HG02623 (cell line): ENCODE results near the gene EML5.
"Not testable (repeated sequence)": the region's sequence is repeated elsewhere in the genome, so short reads cannot be mapped to it uniquely, and the experiment has no call there.

Experiments
- ATAC-seq: cut with Tn5 transposase; IDR thresholded peaks from one replicate; pipeline ENCODE4 v1.9.1; 2021; ENCODE audit warnings: moderate library complexity; ENCODE audit not compliant: unreplicated experiment

The EML5 gene

DNA sequence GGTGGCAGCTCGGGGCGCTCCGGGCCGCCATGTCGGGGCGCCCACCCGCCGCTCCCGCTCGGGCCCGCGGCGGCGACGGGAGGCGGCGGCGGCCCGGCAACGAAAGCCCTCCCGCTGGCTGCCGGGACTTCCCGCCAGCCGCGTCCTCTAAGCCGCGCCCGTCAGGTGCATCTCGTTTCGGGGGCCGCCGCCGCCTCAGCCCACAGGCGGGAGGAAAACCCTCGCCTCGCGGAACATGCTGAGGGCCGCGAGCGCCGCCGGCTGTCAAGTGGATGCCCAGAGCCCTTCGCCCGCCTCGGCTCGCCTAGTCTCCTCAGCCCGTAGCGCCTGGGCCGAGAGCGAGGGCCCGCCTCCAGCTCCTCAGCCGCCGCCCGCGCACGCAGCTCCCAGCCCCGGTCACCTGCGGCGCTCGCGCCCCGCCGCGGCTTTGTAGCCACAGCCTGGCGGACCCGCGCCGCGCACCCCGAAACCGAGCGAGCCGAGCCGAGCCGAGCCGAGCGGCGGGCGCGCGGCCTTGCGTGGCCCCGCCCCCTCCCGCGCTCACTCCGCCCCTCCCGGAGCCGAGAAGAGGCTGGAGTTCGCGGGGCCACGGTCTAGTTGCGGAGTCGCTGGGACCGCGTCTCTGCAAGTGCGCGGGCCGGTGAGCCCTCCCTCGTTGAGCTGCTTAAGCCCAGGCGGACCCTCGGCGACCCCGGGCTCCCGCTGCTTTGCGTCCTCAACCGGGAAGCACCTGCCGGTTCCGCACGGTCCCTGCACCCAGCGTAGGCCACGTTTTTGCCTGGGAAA, at the start of gene EML5:
Gene EML5 (minus strand): TSS at position 481 of the 786 bp plus-strand sequence. CDS start 450 bp downstream, at position 31.
- ATAC-seq, result peak; percentile 87

DNA sequence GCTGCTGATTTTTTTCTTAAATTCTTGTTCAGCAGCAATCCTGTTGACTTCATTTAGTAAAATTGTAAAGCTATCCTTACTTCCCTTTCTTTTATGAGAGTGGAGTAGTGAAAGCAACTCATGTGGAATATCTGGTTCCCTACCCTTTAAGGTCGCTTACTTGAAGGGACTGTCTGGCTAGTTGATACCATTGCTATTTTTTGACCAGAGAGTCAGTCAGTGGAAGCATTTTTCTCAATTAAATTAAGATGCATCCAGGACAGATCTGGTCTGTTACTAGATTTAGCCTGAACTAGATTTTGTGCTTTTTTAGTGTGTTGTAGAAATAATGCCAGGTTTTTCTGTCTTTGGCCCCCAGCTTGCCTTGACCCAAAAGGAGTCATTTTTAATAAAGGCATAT, 49.7 kb upstream of the EML5 start:
- no peak for ATAC-seq

DNA sequence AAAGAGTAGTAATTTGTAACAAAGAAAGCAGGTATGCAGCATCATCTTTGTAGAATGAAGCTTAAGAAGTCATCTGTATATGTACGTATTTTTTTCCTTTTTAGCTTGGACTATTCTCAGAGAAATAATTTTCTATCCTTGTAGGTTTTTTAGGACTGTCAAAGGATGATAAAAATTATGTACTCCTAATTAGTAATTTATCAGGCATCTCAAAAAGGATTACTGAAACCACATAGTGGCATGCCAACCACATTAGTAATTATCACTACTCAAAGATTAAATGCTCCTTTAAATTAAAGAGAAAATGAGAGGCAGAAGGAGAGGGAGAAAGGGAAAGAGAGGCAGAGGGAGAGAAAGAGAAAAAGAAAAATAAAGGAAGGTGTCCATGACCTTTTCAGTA, 49.0 kb upstream of the EML5 start:
- no peak for ATAC-seq

DNA sequence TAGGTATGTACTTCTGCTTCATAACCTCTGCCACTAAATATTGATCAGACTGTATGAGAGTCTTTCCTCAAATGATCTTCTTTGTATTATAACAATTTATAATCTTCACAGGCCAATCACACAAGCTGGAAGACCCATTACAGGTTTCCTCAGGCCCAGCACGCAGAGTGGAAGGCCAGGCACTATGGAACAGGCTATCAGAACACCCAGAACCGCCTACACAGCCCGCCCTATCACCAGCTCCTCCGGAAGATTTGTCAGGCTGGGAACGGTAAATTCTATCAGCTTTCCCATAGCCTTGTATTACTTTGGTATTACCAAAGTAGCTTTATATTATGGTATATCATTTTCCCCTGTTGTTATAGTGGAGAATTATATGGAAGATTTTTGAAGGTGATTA, 48.2 kb upstream of the EML5 start:
- ATAC-seq, result no peak

DNA sequence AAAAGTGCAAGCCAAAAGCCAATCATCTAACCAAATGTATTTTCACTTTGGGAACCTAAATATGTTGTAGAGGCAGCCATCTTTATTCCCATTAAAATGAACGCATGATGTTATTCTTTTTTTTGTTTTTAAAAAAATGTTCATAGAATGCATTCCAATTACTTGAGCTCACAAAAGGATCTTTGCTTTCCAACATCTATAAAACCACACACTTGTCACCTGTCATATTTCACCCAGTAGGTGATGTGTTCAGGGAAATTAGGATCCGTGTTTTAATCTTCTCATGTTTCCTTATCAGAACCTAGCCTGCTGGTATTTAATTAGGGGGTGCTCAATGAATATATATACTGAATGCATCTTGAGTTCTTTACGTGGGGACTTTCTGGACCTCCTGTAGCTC, 45.3 kb upstream of the EML5 start:
- no peak for ATAC-seq

DNA sequence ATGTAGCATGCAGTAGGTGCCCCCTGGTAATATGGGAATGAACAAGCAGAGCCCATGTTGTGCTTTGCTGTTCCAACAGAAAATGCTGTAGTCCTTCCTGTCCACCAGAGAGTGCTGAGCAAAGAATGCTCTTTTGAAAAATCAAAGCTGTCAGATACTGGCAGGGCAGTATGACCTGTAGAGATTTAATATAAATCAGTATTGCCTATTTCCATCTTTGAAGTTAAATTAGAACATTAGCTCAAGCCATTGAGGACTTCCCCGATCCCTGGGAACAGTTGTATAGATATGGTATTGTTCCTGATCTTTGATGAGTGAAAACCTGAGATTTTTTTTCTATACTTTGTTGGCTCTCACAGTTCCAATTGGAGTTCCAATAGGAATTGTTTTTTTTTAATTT, 44.7 kb upstream of the EML5 start:
- no peak for ATAC-seq

DNA sequence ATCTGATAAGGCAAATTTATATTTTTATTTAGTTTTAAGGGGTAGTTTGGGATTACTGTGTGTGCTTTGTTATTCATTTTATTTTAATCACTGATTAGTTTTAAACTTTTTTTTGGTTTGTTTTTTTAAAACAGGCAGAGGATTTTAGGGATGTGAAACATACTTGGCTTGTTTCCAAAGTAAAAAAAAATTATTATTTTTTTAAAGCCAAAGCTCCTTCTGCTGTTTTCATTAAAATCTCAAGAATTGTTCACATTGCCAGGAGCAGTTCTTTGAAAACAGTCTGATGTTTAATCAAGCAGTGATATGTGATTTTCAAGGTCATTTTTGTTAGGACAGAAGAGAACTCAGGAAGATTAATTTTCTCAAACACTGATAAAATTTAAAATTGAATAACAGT, 42.9 kb upstream of the EML5 start:
- no peak for ATAC-seq

DNA sequence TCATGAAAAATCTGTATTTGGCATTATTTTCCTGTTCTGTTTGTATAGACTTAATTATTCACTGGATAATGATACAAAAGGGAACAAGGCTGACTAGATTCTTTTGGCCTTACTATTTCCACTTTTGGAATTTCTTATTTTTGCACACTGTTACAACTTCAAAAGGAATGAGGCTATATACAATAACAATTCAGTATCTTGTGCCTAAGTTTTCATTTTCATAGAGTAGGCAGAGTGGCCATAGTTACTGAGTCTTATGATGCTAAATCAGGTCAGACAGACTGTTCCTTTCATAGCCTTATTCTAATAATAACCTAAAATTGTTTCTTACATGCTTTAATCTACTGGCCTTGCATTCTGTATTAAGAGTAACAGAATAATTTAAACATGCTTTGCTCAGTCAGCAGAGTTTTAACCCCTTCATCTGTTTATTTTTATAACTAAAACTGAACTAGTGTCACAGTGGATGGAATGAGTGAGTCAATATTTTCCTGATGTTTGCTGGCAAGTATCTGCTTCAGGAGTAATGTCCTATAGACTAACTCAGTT, 42.2 kb upstream of the EML5 start:
- ATAC-seq, result no peak

DNA sequence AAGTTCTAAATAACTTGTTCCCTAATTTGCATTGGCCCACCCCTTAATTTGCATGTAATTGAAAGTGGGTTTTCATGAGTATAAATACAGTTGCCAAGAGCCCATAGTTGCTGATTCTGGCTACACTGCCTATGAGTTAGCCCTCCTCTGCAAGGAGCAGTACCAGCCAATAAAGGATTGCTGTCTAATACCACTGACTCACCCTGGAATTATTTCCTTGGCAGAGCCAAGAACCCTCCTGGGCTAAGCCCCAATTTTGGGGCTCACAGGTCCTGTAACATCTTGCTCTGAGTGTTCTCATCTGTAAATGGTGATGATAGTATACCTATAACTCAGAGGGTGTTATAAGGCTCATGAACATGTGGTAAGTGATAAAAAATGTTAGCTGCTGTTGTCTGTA, 38.5 kb upstream of the EML5 start:
- no peak for ATAC-seq

DNA sequence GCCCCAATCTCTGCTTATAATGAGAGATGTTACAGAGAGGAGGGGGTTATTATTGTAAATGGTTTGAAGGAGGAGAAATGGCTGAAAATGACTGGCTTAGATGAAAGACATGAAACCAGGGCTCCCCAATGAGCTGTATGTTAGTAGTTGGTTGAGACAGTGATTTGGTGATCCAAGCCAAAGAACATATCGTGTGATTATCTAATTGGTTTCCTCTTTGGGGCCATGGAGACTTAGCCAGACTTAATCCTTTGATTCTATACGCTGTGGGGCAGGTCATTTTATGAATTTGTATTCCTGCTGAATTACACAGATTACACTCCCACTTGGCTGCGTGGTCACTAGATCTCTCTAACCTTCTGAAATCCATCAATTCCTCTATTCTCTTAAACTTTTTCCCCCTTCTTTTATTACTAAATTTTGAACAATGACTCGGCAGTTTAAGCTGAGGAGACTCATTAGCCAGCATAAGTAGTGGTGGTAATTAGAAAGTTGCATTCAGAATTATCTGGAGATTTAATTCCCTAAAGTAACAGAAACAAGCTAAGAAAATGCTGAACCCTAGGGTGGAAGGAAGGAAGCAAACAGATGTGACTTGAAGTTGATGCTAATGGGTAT, 37.0 kb upstream of the EML5 start:
- no peak for ATAC-seq

DNA sequence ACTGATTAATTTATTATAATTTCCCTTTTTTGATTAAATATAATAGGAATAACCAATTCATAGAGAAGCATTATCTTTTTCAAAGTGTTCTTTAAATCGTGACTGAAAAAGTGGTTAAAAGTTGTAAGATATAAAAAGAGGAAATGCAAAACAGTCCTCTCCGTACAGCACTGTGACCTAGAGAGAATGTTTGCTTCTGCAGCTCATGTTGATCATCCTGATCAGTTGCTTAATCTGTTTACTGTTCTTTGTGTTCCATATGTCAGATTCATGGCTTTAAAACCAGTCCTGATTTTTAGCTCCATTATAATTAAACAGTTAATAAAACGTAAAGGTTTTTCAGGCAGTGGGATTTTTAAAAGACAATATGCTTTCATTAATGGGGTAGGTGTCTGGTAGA, 36.4 kb upstream of the EML5 start:
- ATAC-seq, result no peak

DNA sequence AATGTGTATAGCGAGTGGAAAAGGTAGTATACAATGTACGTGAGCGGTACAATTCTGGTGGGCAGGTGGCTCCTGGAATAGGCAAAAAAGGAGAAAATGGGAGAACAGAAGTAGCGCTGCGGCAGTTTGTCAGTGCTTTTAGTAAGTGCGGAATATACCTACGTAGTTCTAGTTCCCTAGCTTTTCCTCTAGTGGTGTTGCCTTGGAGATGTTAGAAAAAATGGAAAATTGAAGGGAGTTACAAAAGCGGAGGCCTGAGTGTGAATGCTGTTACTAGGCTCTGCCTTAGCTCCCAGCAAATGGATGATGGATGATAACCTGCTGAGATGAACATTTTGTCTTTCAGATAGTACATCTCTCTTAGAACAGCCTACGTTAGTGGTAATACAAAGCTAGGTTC, 32.8 kb upstream of the EML5 start:
- no peak for ATAC-seq

DNA sequence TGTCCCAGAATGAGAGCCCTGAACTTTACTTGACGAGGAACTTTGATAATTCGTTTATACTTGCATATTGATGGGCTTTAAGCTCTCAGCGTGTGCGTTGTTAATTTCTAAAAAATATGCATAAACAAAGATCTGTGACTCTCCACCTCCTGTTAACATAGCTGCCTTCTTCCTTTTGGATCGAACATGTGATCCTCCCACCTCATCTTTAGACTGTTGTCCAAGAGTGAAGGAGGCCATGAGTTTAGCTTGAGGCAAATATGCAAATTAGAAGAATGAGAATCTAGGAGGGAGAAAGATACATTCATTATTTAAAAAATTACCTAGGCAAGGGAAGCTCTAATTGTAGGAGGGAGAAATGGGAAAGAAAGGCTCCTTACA, 32.3 kb upstream of the EML5 start:
- ATAC-seq, result no peak

DNA sequence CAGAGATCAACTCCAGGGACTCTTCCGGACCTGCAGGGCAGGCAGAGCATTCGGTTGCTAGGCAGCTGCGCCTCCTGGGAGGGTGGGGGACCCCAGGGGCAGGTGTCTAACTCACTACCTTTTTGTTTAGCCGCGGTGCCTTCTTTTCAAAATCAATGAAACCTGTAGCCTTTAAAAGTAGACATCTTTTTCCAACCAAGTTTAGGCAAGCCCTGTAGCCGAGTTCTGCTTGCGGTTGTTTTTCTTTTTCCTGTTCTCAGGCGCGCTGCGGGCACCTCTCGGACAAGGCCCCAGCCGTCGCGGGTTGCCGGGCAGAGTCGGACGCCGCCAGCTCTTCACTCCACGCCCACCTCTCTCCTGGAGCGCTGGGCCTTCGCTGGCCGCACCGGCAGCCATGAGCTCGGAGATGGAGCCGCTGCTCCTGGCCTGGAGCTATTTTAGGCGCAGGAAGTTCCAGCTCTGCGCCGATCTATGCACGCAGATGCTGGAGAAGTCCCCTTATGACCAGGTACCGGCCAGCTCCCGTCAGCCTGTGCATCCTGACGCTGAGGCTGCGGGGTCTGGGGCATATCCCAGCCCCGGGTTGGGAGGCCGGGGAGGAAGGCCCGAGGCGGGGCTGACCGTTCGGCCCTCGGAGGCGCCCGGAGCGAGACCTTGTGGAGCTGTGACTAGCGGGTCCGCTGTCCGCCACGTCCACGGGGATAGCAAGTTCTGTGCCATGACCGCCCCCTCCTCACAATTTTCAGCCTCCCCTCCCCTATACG, 31.7 kb upstream of the EML5 start, which contains the start of gene TTC8:
Gene TTC8 (plus strand): TSS at position 338 of the 764 bp plus-strand sequence. CDS start 57 bp downstream, at position 395.
- peak; percentile 100 for ATAC-seq

DNA sequence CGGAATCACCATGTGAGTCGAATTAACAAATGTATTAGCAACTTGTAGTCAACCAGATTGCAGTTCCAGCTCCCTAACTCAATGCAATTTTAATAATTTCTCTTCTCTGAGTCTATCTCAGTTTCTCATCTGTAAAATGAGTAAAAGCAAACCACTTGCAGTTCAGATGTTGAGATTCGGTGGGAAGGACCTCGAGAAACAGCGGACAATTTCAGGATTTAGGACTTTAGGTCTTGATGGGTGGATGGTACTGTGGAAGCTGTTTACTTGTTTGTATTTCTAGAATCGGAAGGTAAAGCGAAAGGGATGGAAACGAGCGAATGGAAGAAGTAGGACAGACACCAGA, 31.2 kb upstream of the EML5 start:
- ATAC-seq, result peak; percentile 3

DNA sequence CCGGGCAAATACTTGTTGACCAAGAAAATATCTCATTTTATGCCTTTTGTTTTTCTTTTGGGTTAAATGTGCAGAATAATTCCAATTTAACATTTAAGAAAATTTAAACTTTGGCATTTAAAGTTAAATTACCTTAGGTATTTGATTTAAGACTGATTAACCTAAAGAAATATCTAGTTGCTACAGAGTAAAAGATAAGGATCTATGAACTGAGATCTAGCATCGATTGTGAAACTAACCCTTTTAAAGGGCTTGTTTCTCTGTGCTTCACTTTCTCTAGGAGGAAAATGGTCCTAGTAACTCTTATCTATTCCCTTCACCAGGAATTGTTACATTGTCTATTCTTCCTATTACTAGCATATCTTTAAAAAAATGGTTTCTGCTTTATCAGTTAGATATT, 29.1 kb upstream of the EML5 start:
- no peak for ATAC-seq

DNA sequence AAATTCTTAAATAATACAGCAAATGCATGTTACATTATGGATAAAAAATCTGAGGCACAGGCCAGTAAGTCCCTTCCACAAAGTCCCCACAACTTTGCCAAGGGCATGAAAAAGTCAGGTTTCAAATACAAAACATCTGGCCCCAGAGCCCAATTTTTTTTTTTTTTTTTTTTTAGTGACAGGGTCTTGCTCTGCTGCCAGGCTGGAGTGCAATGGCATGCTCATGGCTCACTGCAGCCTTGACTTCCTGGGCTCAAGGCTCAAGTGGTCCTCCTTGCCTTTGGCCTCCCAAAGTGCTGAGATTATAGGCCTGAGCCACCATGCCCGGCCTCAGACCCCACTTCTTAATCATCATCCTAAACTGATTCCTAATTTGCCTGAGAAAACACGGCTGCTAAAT, 28.6 kb upstream of the EML5 start:
- ATAC-seq, result no peak

DNA sequence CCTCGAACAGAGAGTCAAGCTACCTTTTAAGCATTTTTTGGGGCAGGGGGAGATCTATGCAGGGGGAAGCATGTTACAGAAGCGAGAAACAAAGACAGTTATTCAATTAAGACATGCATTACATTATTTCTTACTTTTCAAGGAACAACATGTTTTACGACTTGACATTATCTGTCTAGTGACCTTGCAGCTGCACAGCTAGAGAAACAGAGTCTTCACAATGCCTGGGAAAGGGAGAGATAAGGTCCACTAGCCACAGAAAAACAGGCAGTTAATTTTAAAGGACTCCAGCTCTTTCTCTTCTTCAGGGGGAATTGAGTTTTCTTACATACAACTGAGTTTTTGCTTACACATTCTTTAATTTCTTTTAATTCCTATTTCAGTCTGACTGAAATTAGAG, 26.9 kb upstream of the EML5 start:
- ATAC-seq, result not testable (repeated sequence)

DNA sequence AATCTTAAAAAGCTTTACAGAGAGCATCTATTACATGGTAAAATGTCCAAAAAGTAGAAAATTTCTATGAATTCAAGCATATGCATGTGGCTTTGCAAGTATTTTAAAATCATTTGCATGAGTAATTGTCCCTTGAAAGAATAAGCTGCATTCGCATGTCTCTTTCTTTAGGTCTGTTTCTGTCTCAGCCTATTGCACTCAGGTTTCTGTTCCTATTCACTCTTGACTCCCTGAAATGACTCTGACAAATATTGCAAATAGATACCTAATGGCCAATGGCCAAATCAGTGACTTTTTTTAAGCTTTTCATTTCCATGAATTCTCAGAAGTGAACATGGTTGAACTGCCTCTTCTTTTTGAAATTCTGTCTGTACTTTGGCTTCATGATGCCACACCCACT, 25.3 kb upstream of the EML5 start:
- peak; percentile 63 for ATAC-seq

DNA sequence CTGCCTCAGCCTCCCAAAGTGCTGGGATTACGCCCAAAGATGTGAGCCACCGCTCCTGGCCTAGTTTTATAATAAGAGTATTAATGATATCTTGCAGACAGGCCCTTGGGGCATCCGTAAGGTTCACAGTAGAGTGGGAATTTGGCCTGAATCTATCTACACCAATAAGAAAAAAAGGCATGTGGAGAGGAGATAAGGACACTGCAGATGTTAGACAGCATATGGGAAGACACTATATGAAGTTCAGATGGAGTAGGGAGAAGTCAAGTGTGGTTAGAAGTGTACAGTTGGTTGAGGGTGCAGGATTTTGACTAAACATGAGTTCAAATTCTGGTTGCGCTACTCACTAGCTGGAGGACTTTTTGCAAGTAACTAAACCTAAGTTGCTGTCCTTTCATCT, 23.2 kb upstream of the EML5 start:
- ATAC-seq, result no peak

DNA sequence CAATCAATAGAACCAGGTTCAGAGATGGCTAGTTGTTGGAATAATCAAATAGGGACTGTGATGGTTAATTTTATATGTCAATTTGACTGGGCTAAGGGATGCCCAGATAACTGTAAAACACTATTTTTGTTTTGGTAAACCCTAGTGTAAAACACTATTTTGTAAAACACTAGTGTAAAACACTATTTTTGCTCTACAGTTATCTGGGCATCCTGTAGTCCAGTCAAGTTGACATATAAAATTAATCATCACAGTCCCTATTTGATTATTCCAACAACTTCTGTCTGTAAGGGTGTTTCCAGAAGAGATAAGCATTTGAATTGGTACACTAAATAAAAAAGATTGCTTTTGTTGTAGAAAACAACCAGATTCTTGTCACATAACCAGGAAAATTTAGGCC, 15.6 kb upstream of the EML5 start:
- no peak for ATAC-seq

DNA sequence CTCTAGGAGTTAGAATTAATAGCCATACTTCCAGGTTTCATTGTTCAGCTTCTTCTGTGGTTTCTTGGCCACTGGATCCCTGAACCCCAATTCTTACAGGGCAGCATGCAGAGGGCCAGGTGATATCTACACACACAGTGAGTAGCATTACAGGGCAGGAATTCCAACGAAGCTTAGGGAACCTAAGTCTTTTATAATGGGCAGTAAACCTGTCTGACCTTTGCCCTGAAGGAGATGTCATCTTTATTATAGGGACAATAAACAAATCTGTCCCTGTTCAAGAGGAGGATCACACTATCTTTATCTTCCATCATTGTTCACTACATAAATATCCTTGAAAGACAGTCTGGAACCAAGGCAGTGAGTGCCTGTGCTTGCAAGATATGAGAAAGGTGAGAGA, 11.7 kb upstream of the EML5 start:
- no peak for ATAC-seq
